A549 treated with AZD9567 at 1 μM for 4 hours (cell line): Measurements from ENCODE around the gene APBB2. TPM values are rescaled to one million over a fixed set of nuclear protein-coding genes. Genes with fewer than 3 reads are reported as not detected.

Experiments used
- total RNA-seq: library from RNA; stranded (reverse); fragments of 200-300 nt; extraction: Qiagen RNA extraction; gene quantifications from 5 replicates; pipeline ENCODE4 v1.2.3, GENCODE V29; 2022; ENCODE audit not compliant: insufficient read depth

Gene APBB2
- total RNA-seq, result 7.7 to 10.8 TPM (median 9.7 TPM) in 5 replicates

GRCh38 chr4:41214136-41214824, at the start of gene APBB2:
APBB2 (minus strand) TSS chr4:41214542; CDS start chr4:41033254, 181,288 bp downstream.

GRCh38 chr4:41256740-41257256, 42.5 kb upstream of the APBB2 start, which contains the start of gene UCHL1:
UCHL1 (plus strand) TSS chr4:41256928; CDS start chr4:41256977, 49 bp downstream.

Other genes with a start within 250 kb of the APBB2 start
- gene UCHL1, start 42.4 kb upstream of the APBB2 start, total RNA-seq, result 949 to 1,010 TPM (median 985 TPM) in 5 replicates